GM23338 (cell line): ENCODE measurements around the gene FARP1. TPM values are rescaled to one million over a fixed set of nuclear protein-coding genes. Genes with fewer than 3 reads are reported as not detected.

Experiments used
- CREB1 ChIP-seq: fragments of 250-450 bp; sonication (Bioruptor Pico); IDR thresholded peaks from 2 replicates; pipeline ENCODE4 v1.5.0; 2020; ENCODE audit warnings: low read depth, mild to moderate bottlenecking, moderate library complexity
- EZH2phosphoT487 ChIP-seq: fragments of 200-600 bp; sonication (generic); IDR thresholded peaks from one replicate; pipeline ENCODE4 v1.8.1; 2018; ENCODE audit warnings: antibody characterized with exemption; ENCODE audit not compliant: unreplicated experiment
- REST ChIP-seq: IDR thresholded peaks from one replicate; pipeline ENCODE4 v1.6.1; 2018; ENCODE audit warnings: antibody characterized with exemption; ENCODE audit not compliant: unreplicated experiment
- ZNF114 ChIP-seq: fragments of 250-450 bp; sonication (Bioruptor Pico); IDR thresholded peaks from 2 replicates; pipeline ENCODE4 v1.5.0; 2020; ENCODE audit warnings: mild to moderate bottlenecking, moderate library complexity
- ZNF331 ChIP-seq: fragments of 250-450 bp; sonication (Bioruptor Pico); IDR thresholded peaks from 2 replicates; pipeline ENCODE4 v1.5.0; 2020; ENCODE audit warnings: low read depth, mild to moderate bottlenecking, moderate library complexity
- ZNF462 ChIP-seq: fragments of 250-450 bp; sonication (Bioruptor Pico); IDR thresholded peaks from 2 replicates; pipeline ENCODE4 v1.5.0; 2020; ENCODE audit warnings: mild to moderate bottlenecking, moderate library complexity
- polyA plus RNA-seq: library from polyadenylated mRNA; unstranded; fragments of >200 nt; fragmentation: Nextera tagmentation; extraction: Ambion mirVana; gene quantifications from 2 replicates; pipeline ENCODE4 v1.2.1, GENCODE V29; 2016
- total RNA-seq: library from RNA; depleted of rRNA; stranded (reverse); fragments of >200 nt; shearing (Covaris generic); gene quantifications from 2 replicates; pipeline ENCODE4 v1.2.3, GENCODE V29; 2014

The FARP1 gene
- total and polyA plus RNA-seq, 2 experiments from 2014 or later = 53.6 to 82.5 TPM

DNA sequence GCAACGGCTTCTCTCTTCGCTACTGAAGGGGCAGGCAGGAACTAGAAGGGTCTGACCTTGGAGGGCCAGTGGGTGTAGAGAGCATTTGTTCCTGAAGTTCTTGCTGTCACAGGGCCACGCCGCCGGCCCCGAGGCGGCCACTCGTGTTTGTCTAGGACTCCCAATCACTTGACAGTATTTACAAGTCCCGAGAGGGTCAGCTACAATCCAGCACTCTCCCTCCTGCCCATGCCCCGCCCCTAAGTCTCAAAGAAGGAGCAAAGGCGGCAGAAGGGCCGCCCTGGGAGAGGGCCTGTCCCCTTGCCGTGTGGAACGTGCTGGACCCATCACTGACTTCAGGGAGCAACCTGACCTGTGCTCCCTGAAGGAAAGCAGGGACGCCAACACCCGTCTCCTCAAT lies 315.5 kb downstream of the FARP1 start (continued):
- TF ChIP-seq ZNF462 (no peak), ZNF331 (CRISPR knock-in tag) (no peak), CREB1 (CRISPR knock-in tag) (no peak), EZH2phosphoT487 (no peak), ZNF114 (CRISPR knock-in tag) (no peak), REST (no peak)
